GM04504 (cell line): Measurements from ENCODE around the gene KCNH1.

Source experiments
- DNase-seq: peaks from one replicate; pipeline ENCODE4 v3.0.0-alpha.2; 2012; ENCODE audit warnings: low read depth

The KCNH1 gene

GRCh38 chr1:210754878-210755665, 378.9 kb downstream of the KCNH1 start:
- no peak for DNase-seq

DNA sequence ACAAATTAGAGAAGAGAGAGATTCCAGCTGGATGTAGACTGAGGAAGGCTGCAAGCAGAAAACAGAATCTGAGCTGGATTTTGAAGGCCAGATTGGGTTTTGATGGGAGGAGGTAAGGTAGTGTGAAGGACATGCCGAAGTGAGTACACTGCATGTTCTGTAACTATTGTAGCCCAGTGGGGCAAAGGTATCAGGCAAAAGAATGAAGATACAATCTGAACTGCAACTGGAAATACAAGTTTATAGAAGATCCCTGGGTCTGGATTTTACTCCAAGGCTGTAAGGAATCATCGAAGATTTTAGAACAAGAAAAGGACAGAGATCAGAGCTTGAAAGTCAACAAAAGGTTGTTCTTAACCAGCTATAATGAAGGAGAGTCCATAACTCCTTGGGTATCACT, 382.0 kb downstream of the KCNH1 start:
- DNase-seq: no peak

DNA sequence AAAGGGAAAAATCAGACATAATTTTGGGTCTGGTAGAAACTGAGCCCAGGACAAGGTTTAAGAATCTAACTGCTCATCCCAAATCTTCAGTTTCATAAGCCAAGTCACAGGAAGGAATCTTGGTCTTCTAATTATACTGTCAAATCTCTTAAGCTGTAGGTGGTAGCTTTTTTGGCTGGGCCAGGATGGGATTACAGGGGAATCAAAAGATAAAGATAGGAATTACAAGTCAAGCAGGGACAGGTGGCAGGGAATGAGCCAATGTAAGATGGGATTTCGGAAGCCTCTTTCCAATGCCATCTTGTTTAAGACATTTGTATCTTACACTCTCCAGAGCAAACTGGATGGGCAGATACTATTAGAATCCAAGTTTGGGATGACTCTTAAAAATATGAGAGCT, 383.5 kb downstream of the KCNH1 start:
- DNase-seq: no peak

GRCh38 chr1:210748796-210749195, 385.2 kb downstream of the KCNH1 start:
- no peak for DNase-seq

- DNase-seq: no peak
Observed at GRCh38 chr1:210747890-210748289, 386.1 kb downstream of the KCNH1 start.

GRCh38 chr1:210747112-210747511, 386.8 kb downstream of the KCNH1 start:
- DNase-seq: no peak

GRCh38 chr1:210746024-210746731, 387.8 kb downstream of the KCNH1 start:
- no peak for DNase-seq

GRCh38 chr1:210743038-210743437, 390.9 kb downstream of the KCNH1 start:
- DNase-seq: no peak

DNA sequence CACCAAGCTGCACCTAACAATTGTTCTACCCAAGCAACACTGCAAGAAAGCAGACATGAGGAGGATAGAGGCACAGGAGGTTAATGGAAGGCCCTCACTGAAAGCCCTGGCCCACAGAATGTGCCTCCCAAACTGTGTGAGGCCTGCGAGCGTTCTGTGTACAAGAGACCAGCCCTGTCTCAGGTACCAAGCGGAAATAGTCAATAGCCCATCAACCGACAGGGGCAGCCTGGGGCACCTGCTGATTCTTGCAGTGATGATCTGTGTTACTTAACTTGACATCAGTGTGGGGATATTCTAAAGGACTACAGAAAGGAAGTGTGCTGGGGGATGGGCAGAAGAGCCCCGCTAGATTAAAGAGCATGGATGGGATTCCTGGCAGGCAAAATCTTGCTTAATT, 392.4 kb downstream of the KCNH1 start:
- DNase-seq: no peak

DNA sequence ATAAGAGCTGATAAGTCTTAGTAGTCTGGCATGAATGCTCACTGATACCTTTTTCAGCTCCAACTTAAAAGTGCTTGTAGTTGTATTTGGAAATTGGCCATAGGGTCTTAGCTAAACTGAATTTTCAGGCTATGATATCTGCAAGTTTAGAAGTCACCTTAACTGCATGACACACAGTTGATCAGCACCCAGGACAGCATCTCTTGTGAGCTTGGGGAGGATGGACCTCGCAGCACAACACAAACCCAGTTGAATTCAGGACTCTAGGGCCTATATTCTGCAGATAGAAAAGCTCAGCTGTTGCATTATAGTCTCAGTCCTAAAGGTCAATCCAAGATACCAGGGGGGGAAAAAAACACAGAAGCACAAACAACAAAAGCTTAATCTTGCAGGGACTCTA, 394.3 kb downstream of the KCNH1 start:
- DNase-seq: no peak

DNA sequence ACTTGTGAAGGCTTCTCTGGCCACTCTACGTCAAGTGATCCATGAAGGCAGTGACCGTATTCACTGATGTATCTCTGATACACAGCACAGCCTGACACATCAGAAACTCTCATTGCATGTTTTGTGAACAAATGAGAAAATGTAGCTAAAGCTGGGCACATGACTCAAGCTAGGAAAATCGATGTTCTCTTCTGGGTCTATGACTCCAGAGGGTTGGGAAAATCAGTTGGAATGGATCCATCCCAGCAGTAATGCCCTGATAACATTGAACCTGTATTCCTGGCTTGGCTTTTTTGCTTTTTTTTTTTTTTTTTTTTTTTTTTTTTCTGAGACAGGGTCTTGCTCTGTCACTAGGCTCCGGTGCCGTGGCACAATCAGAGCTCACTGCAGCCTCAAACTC, 395.7 kb downstream of the KCNH1 start:
- no peak for DNase-seq

DNA sequence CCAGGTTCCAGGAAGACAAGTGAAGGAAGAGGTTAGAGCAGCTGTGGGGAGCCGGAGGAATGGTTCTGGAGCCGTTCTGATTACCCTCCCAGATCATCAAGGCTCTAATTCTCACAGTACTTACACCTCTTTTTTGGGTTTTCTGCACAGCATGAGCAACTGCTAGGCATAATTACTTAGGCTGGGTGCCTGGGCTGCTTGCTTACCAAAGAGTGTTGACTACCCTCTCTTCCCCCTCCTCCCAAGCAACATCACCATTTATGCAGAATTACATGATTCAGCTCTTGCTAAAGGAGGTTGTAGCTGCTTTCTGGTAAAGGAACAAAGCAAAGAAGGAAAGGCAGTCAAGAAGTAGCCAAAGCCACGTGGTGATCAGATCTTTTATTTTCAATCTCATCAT, 397.2 kb downstream of the KCNH1 start:
- DNase-seq: no peak

- DNase-seq: no peak
Observed at GRCh38 chr1:210731597-210731996, 402.4 kb downstream of the KCNH1 start.

- DNase-seq: no peak
Observed at GRCh38 chr1:210731193-210731592, 402.8 kb downstream of the KCNH1 start.

- no peak for DNase-seq
Observed at GRCh38 chr1:210730023-210730422, 403.9 kb downstream of the KCNH1 start.

- no peak for DNase-seq
Observed at GRCh38 chr1:210728437-210729149, 405.4 kb downstream of the KCNH1 start.

DNA sequence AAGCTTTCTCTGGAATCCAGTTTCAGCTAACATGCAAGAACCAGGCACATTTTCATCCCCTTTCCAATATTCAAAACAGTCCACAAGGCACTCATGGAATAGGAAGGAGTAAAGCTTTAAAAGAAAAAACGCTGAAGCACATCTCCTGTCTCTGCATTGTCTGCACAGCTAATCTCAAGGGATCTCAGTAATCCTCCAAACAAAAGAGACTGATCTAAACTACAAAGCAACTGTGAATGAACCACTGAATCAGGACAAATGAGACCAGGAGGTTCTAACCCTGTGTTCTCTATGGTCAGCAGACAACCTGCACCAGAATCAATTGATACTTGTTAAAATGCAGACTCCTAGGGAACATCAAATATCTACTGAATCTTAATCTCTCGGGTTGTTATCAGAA, 406.2 kb downstream of the KCNH1 start:
- no peak for DNase-seq

GRCh38 chr1:210726621-210727020, 407.3 kb downstream of the KCNH1 start:
- DNase-seq: peak; percentile 8

DNA sequence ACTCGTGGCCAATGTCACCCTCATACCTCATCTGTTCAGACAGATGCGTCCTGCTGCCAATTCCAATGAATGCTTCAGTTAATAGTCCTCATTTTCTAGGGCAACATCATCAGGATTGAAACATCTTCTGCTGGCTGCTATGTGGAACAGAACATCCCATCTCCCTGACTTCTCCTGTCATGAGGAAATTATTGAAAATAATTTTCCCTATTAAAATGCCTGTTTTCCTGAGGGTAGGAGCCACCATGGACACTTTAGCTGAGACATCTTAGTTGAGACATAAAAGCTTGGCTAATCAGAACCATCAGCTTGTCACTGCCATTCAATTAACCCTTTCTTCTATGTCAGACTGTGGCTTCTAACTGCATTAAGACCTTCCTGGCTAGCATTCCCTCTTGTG, 409.2 kb downstream of the KCNH1 start:
- no peak for DNase-seq

DNA sequence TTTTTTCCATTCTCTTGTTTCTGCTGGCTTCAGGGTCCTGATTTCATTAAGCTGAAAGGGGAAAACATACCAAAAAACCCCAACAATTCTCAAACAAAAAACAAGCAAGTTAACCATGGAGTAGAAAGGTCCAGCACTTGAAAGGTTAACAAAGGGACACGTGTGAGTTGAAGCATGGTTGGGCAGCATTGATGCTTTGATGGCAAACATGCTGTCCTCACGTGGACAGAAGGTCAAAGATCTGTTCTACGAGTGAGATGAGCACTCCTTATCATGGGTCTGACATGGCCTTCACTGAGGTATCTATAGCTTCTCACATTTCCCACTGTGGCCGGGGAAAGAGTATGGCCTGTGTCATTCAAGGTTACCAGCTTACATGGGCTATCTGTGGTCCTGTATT, 410.3 kb downstream of the KCNH1 start:
- no peak for DNase-seq

DNA sequence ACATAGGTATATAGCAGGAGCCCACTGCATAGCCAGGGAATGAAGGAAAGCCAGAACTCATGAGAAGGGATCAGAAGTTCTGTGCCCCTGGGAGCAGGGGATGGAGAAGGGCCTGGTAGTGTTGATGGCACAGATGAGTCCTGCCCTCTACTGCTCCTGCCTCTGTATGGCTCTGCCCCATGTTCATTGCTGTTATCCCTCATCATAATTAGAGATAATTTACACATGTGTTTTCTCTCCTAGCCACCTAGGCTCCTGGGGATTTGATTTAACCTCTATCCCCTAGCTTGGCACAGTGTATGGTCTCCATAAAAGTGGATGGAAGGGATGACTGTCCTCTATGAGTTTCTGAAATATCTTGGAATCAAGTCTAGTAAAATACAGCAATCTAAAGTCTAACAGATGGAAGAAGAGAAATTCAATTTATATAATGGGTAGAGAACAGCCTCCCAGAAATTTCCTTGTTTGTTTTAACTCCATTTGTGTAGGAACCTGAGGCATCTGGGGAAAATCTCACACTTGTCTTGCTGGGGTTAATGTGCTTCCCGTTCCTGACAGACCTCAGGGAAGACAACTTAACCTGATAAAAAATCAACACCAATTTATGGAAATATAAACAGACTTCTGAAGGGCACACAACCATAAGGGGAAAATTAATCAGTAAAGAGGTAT, 411.4 kb downstream of the KCNH1 start:
- no peak for DNase-seq

DNA sequence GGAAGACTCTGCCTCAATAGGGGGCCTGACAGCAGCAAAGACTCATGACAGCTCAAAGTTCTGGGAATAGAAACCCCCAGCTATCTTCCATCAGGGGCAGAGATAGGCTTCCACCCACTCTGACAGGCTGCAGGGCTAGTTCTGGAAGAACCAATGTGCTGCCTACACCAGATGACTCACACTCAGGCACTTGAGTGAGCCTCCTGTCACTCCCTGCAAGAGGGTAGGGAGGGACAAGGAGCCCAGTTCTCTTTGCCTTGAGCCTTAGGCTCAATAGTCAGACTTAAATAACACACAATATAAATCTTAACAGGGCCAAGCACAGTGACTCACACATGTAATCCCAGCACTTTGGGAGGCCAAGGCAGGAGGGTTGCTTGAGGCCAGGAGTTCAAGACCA, 418.9 kb downstream of the KCNH1 start:
- DNase-seq: no peak
